Astrocyte (in vitro differentiated cells and primary cell): ENCODE results near the gene ATF6B.

ENCODE experiments used
- EZH2 ChIP-seq: IDR thresholded peaks from 2 replicates; pipeline ENCODE4 v1.6.1; 2012; ENCODE audit warnings: mild to moderate bottlenecking, low read length, inconsistent platforms; ENCODE audit not compliant: insufficient read depth
- TF ChIP-seq, protein P1 (sequence below): IDR thresholded peaks from 2 replicates; pipeline ENCODE4 v1.5.1; 2011; ENCODE audit warnings: low read depth, mild to moderate bottlenecking, inconsistent platforms, low read length, moderate library complexity; ENCODE audit not compliant: insufficient read depth

GRCh38 chr6:32088487-32089049 lies 39.5 kb downstream of the ATF6B start:
- TF ChIP-seq, protein P1, sequence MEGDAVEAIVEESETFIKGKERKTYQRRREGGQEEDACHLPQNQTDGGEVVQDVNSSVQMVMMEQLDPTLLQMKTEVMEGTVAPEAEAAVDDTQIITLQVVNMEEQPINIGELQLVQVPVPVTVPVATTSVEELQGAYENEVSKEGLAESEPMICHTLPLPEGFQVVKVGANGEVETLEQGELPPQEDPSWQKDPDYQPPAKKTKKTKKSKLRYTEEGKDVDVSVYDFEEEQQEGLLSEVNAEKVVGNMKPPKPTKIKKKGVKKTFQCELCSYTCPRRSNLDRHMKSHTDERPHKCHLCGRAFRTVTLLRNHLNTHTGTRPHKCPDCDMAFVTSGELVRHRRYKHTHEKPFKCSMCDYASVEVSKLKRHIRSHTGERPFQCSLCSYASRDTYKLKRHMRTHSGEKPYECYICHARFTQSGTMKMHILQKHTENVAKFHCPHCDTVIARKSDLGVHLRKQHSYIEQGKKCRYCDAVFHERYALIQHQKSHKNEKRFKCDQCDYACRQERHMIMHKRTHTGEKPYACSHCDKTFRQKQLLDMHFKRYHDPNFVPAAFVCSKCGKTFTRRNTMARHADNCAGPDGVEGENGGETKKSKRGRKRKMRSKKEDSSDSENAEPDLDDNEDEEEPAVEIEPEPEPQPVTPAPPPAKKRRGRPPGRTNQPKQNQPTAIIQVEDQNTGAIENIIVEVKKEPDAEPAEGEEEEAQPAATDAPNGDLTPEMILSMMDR, result no peak
- no peak for TF ChIP-seq EZH2
